Heart right ventricle (tissue), 16 donors: ENCODE measurements around the gene ZFP36L1. TPM values are rescaled to one million over a fixed set of nuclear protein-coding genes. Genes with fewer than 3 reads are reported as not detected.
A peak's percentile ranks its signal among the peaks of the same experiment; 100 is the strongest.

Experiments used
- ATAC-seq, 8 donors: fragments of 200-7000 bp; cut with Tn5 transposase; one replicate each; pipeline ENCODE4 v1.9.1; 2020; ENCODE audit warnings: mild to moderate bottlenecking in 8 of 8, moderate library complexity in 8 of 8, moderate number of reproducible peaks in 1 of 8
- DNase-seq, 2 donors: peaks; one replicate each; pipeline ENCODE4 v3.0.0-alpha.2; 2020
- H3K27ac ChIP-seq, 10 donors: fragments of 200-600 bp; sonication (generic) in 2 of 10; one replicate each; pipeline versions ENCODE4 v1.5.0 to v1.8.0; 2020 to 2022; ENCODE audit warnings: mild to moderate bottlenecking in 3 of 10
- H3K27me3 ChIP-seq, 7 donors: fragments of 200-600 bp; one replicate each; pipeline ENCODE4 v1.8.0; 2021 to 2022; ENCODE audit warnings: mild to moderate bottlenecking in 2 of 7
- H3K36me3 ChIP-seq, 9 donors: fragments of 200-600 bp; sonication (generic) in 1 of 9; one replicate each; pipeline versions ENCODE4 v1.5.0 to v1.8.0; 2020 to 2022; ENCODE audit warnings: mild to moderate bottlenecking in 2 of 9
- H3K4me1 ChIP-seq, 9 donors: fragments of 200-600 bp; sonication (generic) in 1 of 9; one replicate each; pipeline versions ENCODE4 v1.5.0 to v1.8.0; 2020 to 2022; ENCODE audit warnings: mild to moderate bottlenecking in 4 of 9
- H3K4me3 ChIP-seq, 10 donors: fragments of 200-600 bp; sonication (generic) in 2 of 10; one replicate each; pipeline versions ENCODE4 v1.5.0 to v1.8.0; 2020 to 2022; ENCODE audit warnings: mild to moderate bottlenecking in 7 of 10, moderate library complexity in 2 of 10
- H3K9me3 ChIP-seq, 11 donors: fragments of 200-600 bp in 10 of 11; sonication (generic) in 2 of 11; one replicate each; pipeline versions ENCODE4 v1.5.0 to v1.8.0; 2013 to 2022; ENCODE audit warnings: mild to moderate bottlenecking in 2 of 11, control low read depth in 1 of 11, moderate library complexity in 1 of 11
- WGBS, 2 donors: extraction: QIAGEN DNeasy Blood & Tissue Kit; methylation state at CpG; one replicate each; pipeline ENCODE4 v1.1.7; 2013; ENCODE audit warnings: inconsistent platforms in 1 of 2; 5-methylcytosine and 5-hydroxymethylcytosine counted together
- intact Hi-C, 10 donors: fragments of 100-400 bp; cut with DNase I; formaldehyde crosslinking; loops; one replicate each; pipeline versions ENCODE4 v1.11.1 to v1.14.2; 2022
- polyA plus RNA-seq, 2 donors: library from polyadenylated mRNA; stranded (reverse); fragments of 200-250 nt; gene quantifications; one replicate each; pipeline ENCODE4 v1.2.3, GENCODE V29; 2013
- total RNA-seq, 10 donors: library from RNA; stranded (reverse); fragmentation: NEBNext Ultra II Directional in 3 of 10; extraction: Animal tissue kit (Norgen Biotek cat#: 25700) in 3 of 10; gene quantifications; one replicate each; pipeline versions ENCODE4 v1.2.1 to v1.2.4, GENCODE V29; 2021 to 2023
- TF ChIP-seq, protein P1 (sequence below), 9 donors: fragments of 200-600 bp; sonication (generic) in 2 of 9; IDR thresholded peaks; one replicate each; pipeline versions ENCODE4 v1.5.0 to v1.8.0; 2021 to 2022; ENCODE audit warnings: antibody characterized with exemption in 9 of 9, mild to moderate bottlenecking in 5 of 9, moderate library complexity in 1 of 9
- donor health status: Arrhythmogenic right ventricular cardiomyopathy.
- donor health status: ischemic (EF 13 %, LVEDD 7.1; RV severe dilation, severe dysfunction).
- donor health status: healthy with polysubstance abuse.
- donor health status: DM: no; HTN: yes; CAD: no.
- donor health status: DM: no; HTN: no; CAD: no.
- donor health status: ischemic (EF 25% LVEDD 6.9; RV normal size, moderate dysfunction).
- donor health status: ischemic (EF 25% LVEDD 5.7; RV mildly dilated, moderate dysfunction).
- donor health status: healthy.
- donor health status: DM: yes; HTN: yes; CAD: no.
- donor health status: Ischemic cardiomyopathy.
- donor health status: ischemic (EF 35%, LVEDD 5.7; RV mildly dilated, moderate dysfunction).
- donor health status: nonischemic (EF 11% LVEDD 7.7; RV severe dilation, severe dysfunction).
- donor health status: DM: yes; HTN: yes; CAD: no.
- donor health status: PGD.
- donor health status: ischemic (EF 29% LVEDD 5.4; RV normal size, mild dysfunction).
- donor health status: nonischemic (EF 23%, LVEDD 6.1; RV moderate dilation, normal function).

The ZFP36L1 gene
- total and polyA plus RNA-seq, 12 donors, result 40.8 to 127 (median 53.1) TPM

DNA sequence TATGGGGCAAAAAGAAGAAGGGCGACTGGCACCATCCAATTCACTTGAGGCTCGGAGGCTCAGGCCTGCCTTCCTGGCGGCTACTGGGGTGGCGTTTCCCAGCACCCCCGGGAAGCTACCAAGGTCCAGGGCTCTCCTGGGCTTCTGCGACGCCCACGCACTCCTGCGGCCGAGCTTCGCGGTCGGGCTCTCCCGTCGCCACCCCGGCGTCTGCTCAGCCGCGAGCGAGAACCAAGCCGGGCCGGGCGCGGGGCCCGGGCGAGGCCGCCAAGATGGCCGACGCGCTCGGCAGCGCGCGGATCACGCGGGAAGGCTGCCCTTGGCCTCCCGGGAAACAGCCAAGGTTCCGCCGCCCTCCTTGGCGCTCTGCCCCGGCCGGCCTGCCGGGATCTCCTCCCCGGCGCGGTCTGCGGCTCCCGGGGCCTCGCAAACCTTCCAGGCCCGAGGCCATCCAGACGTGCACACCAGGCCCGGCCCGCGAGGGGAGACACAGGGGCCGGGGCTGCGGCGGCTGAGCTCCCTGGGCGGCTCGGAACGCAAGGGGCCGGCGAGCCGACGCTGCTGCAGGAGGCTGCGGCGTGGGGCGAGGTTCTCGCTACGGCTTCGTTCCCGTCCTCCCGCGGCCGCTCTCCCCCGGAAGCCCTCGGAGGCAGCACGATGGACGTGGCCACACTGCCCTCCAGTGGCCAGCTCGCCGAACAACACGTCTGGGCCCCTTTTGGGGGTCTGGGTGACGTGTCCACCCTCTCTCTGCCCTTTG is 23.5 kb upstream of the ZFP36L1 start:
- intact Hi-C loops, result loop anchor here (1.0 to 10.0 kb wide), 13 partner anchors 568 to 979 kb away; no protein-coding TSS in a partner anchor
- H3K36me3 ChIP-seq, result no peaks in the 10 kb centered on the region
- peak overlapping the region; percentile 22 to 68 (median 57) for H3K4me3 ChIP-seq
- ATAC-seq, result peak; percentile 90 to 96 (median 92)
- peak overlapping the region; percentile 98 to 100 (median 99) for H3K27ac ChIP-seq
- H3K4me1 ChIP-seq, result peaks cover 6 to 64% (median 42%) of the 10 kb centered on the region in 9 donors
- WGBS, 2 donors, result 2 to 4% methylated on average over 75 to 82 of the region's 82 CpGs
- H3K9me3 ChIP-seq, result no peaks in the 10 kb centered on the region
- TF ChIP-seq, protein P1, sequence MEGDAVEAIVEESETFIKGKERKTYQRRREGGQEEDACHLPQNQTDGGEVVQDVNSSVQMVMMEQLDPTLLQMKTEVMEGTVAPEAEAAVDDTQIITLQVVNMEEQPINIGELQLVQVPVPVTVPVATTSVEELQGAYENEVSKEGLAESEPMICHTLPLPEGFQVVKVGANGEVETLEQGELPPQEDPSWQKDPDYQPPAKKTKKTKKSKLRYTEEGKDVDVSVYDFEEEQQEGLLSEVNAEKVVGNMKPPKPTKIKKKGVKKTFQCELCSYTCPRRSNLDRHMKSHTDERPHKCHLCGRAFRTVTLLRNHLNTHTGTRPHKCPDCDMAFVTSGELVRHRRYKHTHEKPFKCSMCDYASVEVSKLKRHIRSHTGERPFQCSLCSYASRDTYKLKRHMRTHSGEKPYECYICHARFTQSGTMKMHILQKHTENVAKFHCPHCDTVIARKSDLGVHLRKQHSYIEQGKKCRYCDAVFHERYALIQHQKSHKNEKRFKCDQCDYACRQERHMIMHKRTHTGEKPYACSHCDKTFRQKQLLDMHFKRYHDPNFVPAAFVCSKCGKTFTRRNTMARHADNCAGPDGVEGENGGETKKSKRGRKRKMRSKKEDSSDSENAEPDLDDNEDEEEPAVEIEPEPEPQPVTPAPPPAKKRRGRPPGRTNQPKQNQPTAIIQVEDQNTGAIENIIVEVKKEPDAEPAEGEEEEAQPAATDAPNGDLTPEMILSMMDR (IDR thresholded peaks at IDR 0.05), result peak; percentile 95 to 99 (median 98)
- peak; percentile 89 to 92 for DNase-seq
- no peaks in the 10 kb centered on the region for H3K27me3 ChIP-seq

DNA sequence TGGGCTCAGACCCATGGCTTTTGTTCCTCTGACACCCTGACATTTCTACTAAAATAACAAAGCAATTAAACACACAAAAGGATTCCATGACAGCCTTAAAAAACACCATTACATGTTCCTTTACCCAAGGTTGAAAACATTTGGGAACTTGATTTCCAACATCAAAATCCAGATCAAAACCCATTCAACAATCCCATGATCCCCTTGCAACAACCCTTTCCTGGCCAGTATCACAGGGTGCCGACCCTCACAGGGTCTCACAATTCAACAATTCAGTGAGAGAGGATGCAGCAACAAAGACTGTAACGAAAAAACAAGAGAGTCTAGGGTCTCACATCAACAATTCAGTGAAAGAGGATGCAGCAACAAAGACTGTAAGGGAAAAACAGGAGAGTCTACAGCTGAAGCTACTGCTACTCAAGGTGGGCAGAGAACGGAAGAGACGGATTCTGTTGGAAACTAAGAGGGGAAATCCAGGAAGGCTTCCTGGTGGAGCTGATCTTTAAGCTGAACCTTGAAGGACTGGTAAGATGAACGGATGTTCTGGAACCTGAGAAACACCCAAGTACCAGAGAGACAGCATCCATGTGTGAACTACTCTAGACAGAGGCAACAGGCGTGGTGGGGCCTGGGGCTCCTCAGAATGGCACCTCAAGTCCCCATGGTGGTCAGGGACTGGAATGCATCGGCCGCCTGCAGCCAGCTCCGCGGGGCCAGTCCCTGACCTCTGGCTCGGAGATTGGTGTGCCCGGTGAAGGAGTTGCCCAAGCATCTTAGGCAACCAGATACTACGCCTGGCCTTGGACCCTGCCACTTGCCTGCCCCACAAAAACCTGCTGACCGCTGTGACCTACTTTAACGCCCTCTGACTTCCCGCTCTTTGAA is 22.7 kb upstream of the ZFP36L1 start:
- Histone ChIP-seq H3K27ac (peak overlapping the region; percentile 98 to 100 (median 99)), H3K36me3 (no peaks in the 10 kb centered on the region), H3K9me3 (no peaks in the 10 kb centered on the region), H3K27me3 (no peaks in the 10 kb centered on the region), H3K4me1 (peaks cover 6 to 57% (median 42%) of the 10 kb centered on the region in 9 donors), H3K4me3 (peak overlapping the region in 9 of 10 donors; percentile 27 to 68 (median 58))
- TF ChIP-seq, protein P1 (IDR thresholded peaks at IDR 0.05), result no peak
- peak in 3 of 8 donors; percentile 0 to 1 (median 1) for ATAC-seq
- DNase-seq, result peak in 1 of 2 donors; percentile 34
- WGBS, 2 donors, result 83 to 88% methylated on average over 16 of the region's 16 CpGs
- intact Hi-C loops, result loop anchor here (1.0 to 10.0 kb wide), 15 partner anchors 21 to 978 kb away; no protein-coding TSS in a partner anchor

DNA sequence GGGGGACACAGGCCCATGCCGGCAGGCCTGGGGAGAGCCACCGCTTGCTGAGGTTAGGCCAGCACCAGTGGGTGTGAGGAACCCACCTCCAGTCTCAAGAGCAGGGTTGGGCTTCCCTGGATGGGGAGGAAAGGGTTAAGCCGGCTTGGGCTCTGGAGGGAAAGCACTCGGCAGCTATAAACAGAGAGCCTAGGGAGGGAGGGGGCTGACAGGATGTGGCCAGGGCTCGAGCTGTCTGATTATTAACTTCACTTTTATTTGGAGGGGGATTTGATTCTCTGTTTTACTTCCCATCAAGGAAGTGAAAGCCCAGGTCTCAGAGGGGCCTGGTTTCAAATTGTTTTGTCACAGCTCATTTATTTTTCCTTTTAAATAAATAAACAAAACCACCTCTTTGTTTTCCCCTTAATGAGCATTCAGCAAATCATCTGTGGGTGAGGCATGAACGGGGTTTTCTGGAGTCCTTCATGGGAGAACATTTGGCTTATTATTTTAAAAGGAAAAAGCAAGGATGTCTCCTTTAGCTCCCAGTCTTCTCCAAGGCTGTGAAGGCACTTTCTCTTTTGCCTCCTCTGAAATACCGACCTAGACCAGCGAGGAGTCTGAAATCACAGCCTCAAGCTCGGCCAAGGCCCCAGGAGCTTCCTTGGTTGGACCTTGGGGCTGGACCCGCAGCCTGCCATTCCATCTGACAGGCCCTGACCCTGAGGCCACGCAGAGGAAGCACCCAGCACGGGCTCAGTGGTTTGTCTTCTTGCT is 21.9 kb upstream of the ZFP36L1 start:
- DNase-seq (peak in 1 of 2 donors; percentile 73), ATAC-seq (peak in 5 of 8 donors; percentile 14 to 56 (median 26))
- Histone ChIP-seq H3K27ac (peak overlapping the region; percentile 60 to 100 (median 98)), H3K4me1 (peaks cover 6 to 57% (median 42%) of the 10 kb centered on the region in 9 donors), H3K27me3 (no peaks in the 10 kb centered on the region), H3K4me3 (peak overlapping the region in 6 of 10 donors; percentile 18 to 68 (median 33)), H3K36me3 (no peaks in the 10 kb centered on the region), H3K9me3 (no peaks in the 10 kb centered on the region)
- 18 to 21% methylated on average over 12 of the region's 12 CpGs for WGBS, 2 donors
- TF ChIP-seq, protein P1 (IDR thresholded peaks at IDR 0.05), result no peak
- intact Hi-C loops, result loop anchor here in 8 of 10 donors (1.0 to 10.0 kb wide), 11 partner anchors 20 to 977 kb away; partner anchors contain the start of gene ZFP36L1 (in 1 of the 8)
